HepG2 (cell line): Measurements from ENCODE around the gene VAT1L. TPM values are rescaled to one million over a fixed set of nuclear protein-coding genes. Genes with fewer than 3 reads are reported as not detected.

Experiments used
- ATAC-seq: fragments of 200-7000 bp; cut with Tn5 transposase; 3 replicates; pipeline ENCODE4 v1.9.1; 2020; ENCODE audit warnings: mild to moderate bottlenecking, moderate library complexity
- BruUV-seq: library from RNA; stranded (reverse); fragments of 400-500 nt; replicated peaks from 2 replicates; lab custom pipeline; 2021; lab: Mats Ljungman, UMichigan
- CTCF ChIA-PET: fragments of 300-600 bp; formaldehyde crosslinking; extraction: SDS; loops from one replicate; lab custom pipeline; 2021; ENCODE audit warnings: low total read pairs, inconsistent platforms, low intra/inter-chr PET ratio; lab: Yijun Ruan, JAX
- POLR2A ChIA-PET: fragments of 350-600 bp; sonication (Branson Sonifier 250); formaldehyde crosslinking; loops from one replicate; lab custom pipeline; 2020; ENCODE audit warnings: antibody characterized with exemption, inconsistent platforms; lab: Yijun Ruan, JAX
- DNase-seq: peaks from one replicate; pipeline ENCODE4 v3.0.0-alpha.2; 2015; ENCODE audit warnings: low spot score
- FAIRE-seq: peaks from 3 replicates; lab custom pipeline; 2011; peaks lifted over from hg19 to GRCh38; lab: Jason Lieb, UNC
- H2AFZ ChIP-seq: one replicate; pipeline ENCODE4 v1.6.1; 2011; ENCODE audit warnings: low read length, inconsistent platforms
- H3K27ac ChIP-seq: fragments of 300-600 bp; 3 replicates; pipeline ENCODE4 v1.8.0; 2011; ENCODE audit warnings: mixed run types, mild to moderate bottlenecking, mixed read lengths, low read length, inconsistent platforms; ENCODE audit not compliant: insufficient read depth; ENCODE audit errors: extremely low read length
- H3K27me3 ChIP-seq, 2 experiments: fragments of 200-600 bp in 1 of 2; 2 replicates in 1 of 2; 3 replicates in 1 of 2; pipeline versions ENCODE4 v1.6.0 to v1.8.0; 2011; ENCODE audit warnings: low read length in 2 of 2, mild to moderate bottlenecking in 2 of 2, moderate library complexity in 2 of 2, inconsistent platforms in 1 of 2; ENCODE audit not compliant: insufficient read depth in 2 of 2, control insufficient read depth in 1 of 2
- H3K36me3 ChIP-seq, 2 experiments: fragments of 200-600 bp in 1 of 2; replicated peaks in 1 of 2; 2 replicates in 1 of 2; 3 replicates in 1 of 2; pipeline versions ENCODE4 v1.5.1 to v1.8.0; 2011; ENCODE audit warnings: low read length in 2 of 2, inconsistent platforms in 1 of 2; ENCODE audit not compliant: insufficient read depth in 2 of 2, control insufficient read depth in 1 of 2
- H3K4me1 ChIP-seq: 2 replicates; pipeline ENCODE4 v1.5.1; 2012; ENCODE audit warnings: low read length, inconsistent platforms; ENCODE audit not compliant: insufficient read depth
- H3K4me2 ChIP-seq: 2 replicates; pipeline ENCODE4 v1.6.0; 2011; ENCODE audit warnings: low read depth, low read length, inconsistent platforms
- H3K4me3 ChIP-seq, 3 experiments: fragments of 200-600 bp in 1 of 3; sonication (generic), shearing (Covaris generic) in 1 of 3; replicated peaks in 1 of 3; 2 replicates each; pipeline ENCODE4 v1.5.1; 2011 to 2016; ENCODE audit warnings: low read length in 3 of 3, inconsistent platforms in 2 of 3, low read depth in 2 of 3, mild to moderate bottlenecking in 2 of 3, control low read depth in 1 of 3, mixed read lengths in 1 of 3; ENCODE audit not compliant: insufficient read depth in 1 of 3
- H3K79me2 ChIP-seq: one replicate; pipeline ENCODE4 v1.6.1; 2011; ENCODE audit warnings: low read length, inconsistent platforms; ENCODE audit not compliant: insufficient read depth
- H3K9ac ChIP-seq: 2 replicates; pipeline ENCODE4 v1.6.0; 2011; ENCODE audit warnings: mild to moderate bottlenecking, low read depth, low read length, inconsistent platforms; ENCODE audit not compliant: insufficient read depth
- H3K9me3 ChIP-seq: 2 replicates; pipeline ENCODE4 v1.5.1; 2012; ENCODE audit warnings: mild to moderate bottlenecking, low read length
- H4K20me1 ChIP-seq: 2 replicates; pipeline ENCODE4 v1.6.0; 2011; ENCODE audit warnings: inconsistent platforms, mild to moderate bottlenecking, low read length, moderate library complexity; ENCODE audit not compliant: insufficient read depth
- CEBPB ChIP-seq: IDR thresholded peaks from 2 replicates; pipeline ENCODE4 v1.6.1; 2011; ENCODE audit warnings: low read depth, low read length, improper control_type of control experiment, borderline replicate concordance
- CHD2 ChIP-seq: IDR thresholded peaks from 2 replicates; pipeline ENCODE4 v1.6.1; 2011; ENCODE audit warnings: low read depth, low read length, improper control_type of control experiment
- HNF4A ChIP-seq: sonication (generic); formaldehyde crosslinking; IDR thresholded peaks from 2 replicates; pipeline ENCODE4 v1.4.0; 2020; ENCODE audit warnings: missing genetic modification reagents
- TFDP2 ChIP-seq: sonication (generic); formaldehyde crosslinking; IDR thresholded peaks from 2 replicates; pipeline ENCODE4 v1.4.0; 2020; ENCODE audit warnings: missing genetic modification reagents
- YY1 ChIP-seq: IDR thresholded peaks from 2 replicates; pipeline ENCODE4 v1.6.1; 2011; ENCODE audit warnings: low read length, low read depth, moderate library complexity, mild to moderate bottlenecking; ENCODE audit not compliant: insufficient read depth, insufficient replicate concordance
- ZNF383 ChIP-seq: sonication (generic); formaldehyde crosslinking; IDR thresholded peaks from 2 replicates; pipeline ENCODE4 v1.4.0; 2020; ENCODE audit warnings: missing genetic modification reagents, mild to moderate bottlenecking, borderline replicate concordance
- ZNF501 ChIP-seq: sonication (generic); formaldehyde crosslinking; IDR thresholded peaks from 2 replicates; pipeline ENCODE4 v1.5.1; 2020; ENCODE audit warnings: mild to moderate bottlenecking, moderate library complexity, missing genetic modification reagents
- WGBS: methylation state at CpG from one replicate; pipeline ENCODE4 v1.1.6; 2017; ENCODE audit warnings: low lambda C conversion rate; 5-methylcytosine and 5-hydroxymethylcytosine counted together
- in situ Hi-C: cut with HindIII; loops from 2 replicates; pipeline ENCODE4 v1.10.0; 2017; ENCODE audit warnings: low pct_unique_long_range_greater_than_20kb; ENCODE audit not compliant: extremely low pct_ligation_motif_present
- intact Hi-C: fragments of 100-400 bp; cut with micrococcal nuclease; formaldehyde crosslinking; loops from one replicate; pipeline ENCODE4 v1.10.0; 2022; ENCODE audit not compliant: unreplicated experiment
- polyA plus RNA-seq, 8 experiments: library from polyadenylated mRNA; depleted of rRNA in 3 of 8; stranded (reverse) in 7 of 8; unstranded in 1 of 8; fragments of >200 nt; fragmentation: Illumina TruSeq in 4 of 8; extraction: Trizol in 4 of 8; gene quantifications; 2 replicates each; pipeline versions ENCODE4 v1.2.1 to v1.2.3, GENCODE V29; 2011 to 2016; ENCODE audit warnings: low read depth in 4 of 8, missing spikeins in 1 of 8, mixed read lengths in 1 of 8; ENCODE audit not compliant: insufficient read depth in 1 of 8
- total RNA-seq, 5 experiments: library from RNA; depleted of rRNA; stranded (reverse); fragments of >200 nt; fragmentation: Illumina TruSeq; extraction: Trizol; gene quantifications; 2 replicates each; pipeline ENCODE4 v1.2.3, GENCODE V29; 2016; ENCODE audit warnings: low read depth in 1 of 5
- TF ChIP-seq, protein P1 (sequence below): IDR thresholded peaks from 2 replicates; pipeline ENCODE4 v1.6.1; 2012; ENCODE audit warnings: low read length, improper control_type of control experiment

Gene VAT1L
- total and polyA plus RNA-seq, 2 of the 13 experiments (the other 11 are each of a cell fraction or from before 2014, with no cell fraction given), result not detected

DNA sequence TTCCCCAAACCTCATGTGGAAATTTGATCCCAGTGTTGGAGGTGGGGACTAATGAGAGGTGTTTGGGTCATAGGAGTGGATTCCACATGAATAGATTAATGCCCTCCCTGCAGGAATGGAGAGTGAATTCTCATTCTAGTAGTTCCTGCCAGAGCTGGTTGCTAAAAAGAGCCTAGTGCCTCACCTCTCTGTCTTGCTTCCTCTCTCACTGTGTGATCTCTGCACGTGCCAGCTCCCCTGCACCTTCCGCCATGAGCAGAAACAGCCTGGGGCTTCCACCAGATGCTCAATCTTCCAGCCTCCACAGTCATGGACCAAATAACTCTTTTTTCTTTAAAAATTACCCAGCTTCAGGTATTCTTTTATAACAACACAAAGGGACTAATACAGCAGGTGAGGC is 161.1 kb downstream of the VAT1L start:
- ATAC-seq, result no peak
- Histone ChIP-seq H3K36me3 (no peaks in the 10 kb centered on the region), H2AFZ (no peak overlapping the region), H4K20me1 (no peaks in the 10 kb centered on the region), H3K27me3 (peaks cover 0 to 16% of the 10 kb centered on the region in 2 experiments; a peak in 4 of 5 replicates), H3K9me3 (no peaks in the 10 kb centered on the region), H3K9ac (no peak overlapping the region), H3K79me2 (no peaks in the 10 kb centered on the region), H3K4me1 (no peaks in the 10 kb centered on the region), H3K4me3 (no peak overlapping the region), H3K27ac (no peak overlapping the region), H3K4me2 (no peak overlapping the region)
- no peak for FAIRE-seq
- BruUV-seq, result no TSS peak
- intact Hi-C loops, result no loop called here
- TF ChIP-seq ZNF383 (no peak), ZNF501 (CRISPR knock-in tag) (no peak), CHD2 (no peak), CEBPB (no peak), YY1 (no peak), HNF4A (CRISPR knock-in tag) (no peak), TFDP2 (CRISPR knock-in tag) (no peak)
- TF ChIP-seq, protein P1, sequence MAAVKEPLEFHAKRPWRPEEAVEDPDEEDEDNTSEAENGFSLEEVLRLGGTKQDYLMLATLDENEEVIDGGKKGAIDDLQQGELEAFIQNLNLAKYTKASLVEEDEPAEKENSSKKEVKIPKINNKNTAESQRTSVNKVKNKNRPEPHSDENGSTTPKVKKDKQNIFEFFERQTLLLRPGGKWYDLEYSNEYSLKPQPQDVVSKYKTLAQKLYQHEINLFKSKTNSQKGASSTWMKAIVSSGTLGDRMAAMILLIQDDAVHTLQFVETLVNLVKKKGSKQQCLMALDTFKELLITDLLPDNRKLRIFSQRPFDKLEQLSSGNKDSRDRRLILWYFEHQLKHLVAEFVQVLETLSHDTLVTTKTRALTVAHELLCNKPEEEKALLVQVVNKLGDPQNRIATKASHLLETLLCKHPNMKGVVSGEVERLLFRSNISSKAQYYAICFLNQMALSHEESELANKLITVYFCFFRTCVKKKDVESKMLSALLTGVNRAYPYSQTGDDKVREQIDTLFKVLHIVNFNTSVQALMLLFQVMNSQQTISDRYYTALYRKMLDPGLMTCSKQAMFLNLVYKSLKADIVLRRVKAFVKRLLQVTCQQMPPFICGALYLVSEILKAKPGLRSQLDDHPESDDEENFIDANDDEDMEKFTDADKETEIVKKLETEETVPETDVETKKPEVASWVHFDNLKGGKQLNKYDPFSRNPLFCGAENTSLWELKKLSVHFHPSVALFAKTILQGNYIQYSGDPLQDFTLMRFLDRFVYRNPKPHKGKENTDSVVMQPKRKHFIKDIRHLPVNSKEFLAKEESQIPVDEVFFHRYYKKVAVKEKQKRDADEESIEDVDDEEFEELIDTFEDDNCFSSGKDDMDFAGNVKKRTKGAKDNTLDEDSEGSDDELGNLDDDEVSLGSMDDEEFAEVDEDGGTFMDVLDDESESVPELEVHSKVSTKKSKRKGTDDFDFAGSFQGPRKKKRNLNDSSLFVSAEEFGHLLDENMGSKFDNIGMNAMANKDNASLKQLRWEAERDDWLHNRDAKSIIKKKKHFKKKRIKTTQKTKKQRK, result no peak
- in situ Hi-C loops, result no loop called here
- CTCF ChIA-PET, result no interaction called here
- WGBS, result 29% methylated on average over 2 of the region's 2 CpGs
- POLR2A ChIA-PET, result no interaction called here
- DNase-seq, result no peak
